HG03378 (cell line): ENCODE measurements around the gene GPR78.

Source experiments
- ATAC-seq: cut with Tn5 transposase; IDR thresholded peaks from one replicate; pipeline ENCODE4 v1.9.1; 2021; ENCODE audit warnings: mild to moderate bottlenecking, moderate library complexity; ENCODE audit not compliant: unreplicated experiment

Gene GPR78

GRCh38 chr4:8580321-8581093 lies at the start of gene GPR78:
Gene GPR78 (plus strand): TSS chr4:8580392. CDS start chr4:8580983, 591 bp downstream.
- no peak for ATAC-seq

- no peak for ATAC-seq
These were observed 47.9 kb upstream of the GPR78 start for GRCh38 chr4:8532245-8532781.

GRCh38 chr4:8533274-8533865 lies 46.8 kb upstream of the GPR78 start:
- no peak for ATAC-seq

GRCh38 chr4:8534129-8534528 lies 46.1 kb upstream of the GPR78 start:
- ATAC-seq: peak; percentile 89

- ATAC-seq: no peak
These were observed 45.6 kb upstream of the GPR78 start for GRCh38 chr4:8534611-8535010.

- no peak for ATAC-seq
These were observed 43.7 kb upstream of the GPR78 start for GRCh38 chr4:8536467-8536866.

GRCh38 chr4:8537041-8537461 lies 43.1 kb upstream of the GPR78 start:
- ATAC-seq: no peak

GRCh38 chr4:8538076-8538702 lies 42.0 kb upstream of the GPR78 start:
- ATAC-seq: no peak

- ATAC-seq: no peak
These were observed 41.3 kb upstream of the GPR78 start for GRCh38 chr4:8538703-8539567.

GRCh38 chr4:8539661-8540060 lies 40.5 kb upstream of the GPR78 start:
- ATAC-seq: no peak

- no peak for ATAC-seq
These were observed 40.1 kb upstream of the GPR78 start for GRCh38 chr4:8540072-8540471.

- ATAC-seq: no peak
These were observed 39.6 kb upstream of the GPR78 start for GRCh38 chr4:8540586-8540985.

GRCh38 chr4:8540991-8541390 lies 39.2 kb upstream of the GPR78 start:
- no peak for ATAC-seq

- ATAC-seq: no peak
These were observed 38.0 kb upstream of the GPR78 start for GRCh38 chr4:8541981-8542715.

GRCh38 chr4:8542776-8543525 lies 37.2 kb upstream of the GPR78 start:
- no peak for ATAC-seq

GRCh38 chr4:8543623-8544022 lies 36.6 kb upstream of the GPR78 start:
- no peak for ATAC-seq

- ATAC-seq: no peak
These were observed 35.9 kb upstream of the GPR78 start for GRCh38 chr4:8544282-8544681.

GRCh38 chr4:8544741-8545438 lies 35.3 kb upstream of the GPR78 start:
- no peak for ATAC-seq

- ATAC-seq: no peak
These were observed 34.8 kb upstream of the GPR78 start for GRCh38 chr4:8545439-8545765.
